Measurements from ENCODE around the gene ME3.
"Not testable (repeated sequence)": the region's sequence is repeated elsewhere in the genome, so short reads cannot be mapped to it uniquely, and the experiment has no call there.

Gene ME3

DNA sequence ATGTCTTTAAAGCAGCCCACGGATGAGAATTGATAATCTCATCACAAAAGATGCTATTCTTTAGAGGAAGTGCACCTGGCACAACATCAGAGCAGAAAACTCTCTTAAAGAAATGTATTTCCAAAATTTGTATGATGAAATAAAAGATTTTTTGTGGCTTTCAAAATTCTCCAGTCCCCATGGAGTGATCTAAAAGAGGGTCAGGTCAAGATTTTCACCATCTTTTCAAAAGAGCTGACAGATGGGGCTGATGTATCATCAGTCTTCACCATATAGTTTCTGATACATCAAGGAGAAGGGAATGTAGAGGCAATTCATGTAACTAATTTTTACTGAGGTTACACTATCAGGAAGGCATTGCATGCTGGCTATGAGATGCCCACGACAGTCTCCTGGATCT is 11.7 kb downstream of the ME3 start:
- DNase-seq = no peak

DNA sequence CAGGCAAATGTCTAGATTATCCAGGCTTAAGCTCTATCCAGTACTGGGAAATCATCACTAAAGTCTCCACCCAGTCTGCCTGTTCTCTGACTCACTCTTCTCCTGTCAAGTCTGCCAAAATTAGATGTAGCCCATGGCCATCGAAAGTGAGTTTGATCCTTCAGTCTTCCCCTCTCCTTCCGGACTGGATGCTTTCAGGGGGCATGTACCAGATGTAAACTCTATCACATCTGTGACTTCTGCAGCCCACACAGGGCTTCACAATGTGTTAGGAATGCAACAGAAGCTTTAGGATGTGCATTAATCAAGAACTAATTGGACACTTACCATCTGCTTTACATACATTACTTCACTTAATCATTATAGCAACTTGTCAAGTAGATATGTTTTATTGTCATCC is 12.3 kb downstream of the ME3 start:
- peak; percentile 90 for DNase-seq

DNA sequence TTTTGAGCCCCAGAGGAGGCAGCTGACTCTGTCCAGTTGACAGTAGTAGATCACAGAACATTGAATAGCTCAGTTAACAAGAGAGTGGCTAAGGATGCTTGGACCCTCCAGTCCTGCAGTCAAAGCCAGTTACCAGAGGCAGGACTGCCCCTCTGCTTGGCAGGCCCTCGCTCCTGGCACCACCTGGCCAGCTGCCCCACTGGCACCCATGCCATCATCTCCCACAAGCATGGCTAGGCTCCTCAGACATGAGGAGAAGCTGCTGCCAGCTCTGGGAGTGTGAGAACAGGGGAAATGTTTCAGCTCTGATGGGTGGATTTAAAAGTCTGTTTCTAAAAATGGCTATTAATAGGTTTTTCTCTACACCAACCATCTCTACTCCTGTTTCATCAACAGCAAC is 13.9 kb downstream of the ME3 start:
- DNase-seq = no peak

DNA sequence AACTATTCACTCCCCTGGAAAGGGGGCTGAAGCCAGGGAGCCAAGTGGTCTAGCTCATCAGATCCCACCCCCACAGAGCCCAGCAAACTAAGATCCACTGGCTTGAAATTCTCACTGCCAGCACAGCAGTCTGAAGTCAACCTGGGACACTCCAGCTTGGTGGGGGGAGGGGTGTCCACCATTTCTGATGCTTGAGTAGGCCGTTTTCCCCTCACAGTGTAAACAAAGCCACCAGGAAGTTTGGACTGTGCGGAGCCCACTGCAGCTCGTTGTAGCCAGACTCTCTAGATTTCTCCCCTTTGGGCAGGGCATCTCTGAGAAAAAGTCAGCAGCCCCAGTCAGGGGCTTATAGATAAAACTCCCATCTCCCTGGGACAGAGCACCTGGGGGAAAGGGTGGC is 27.2 kb downstream of the ME3 start:
- DNase-seq = not testable (repeated sequence)

DNA sequence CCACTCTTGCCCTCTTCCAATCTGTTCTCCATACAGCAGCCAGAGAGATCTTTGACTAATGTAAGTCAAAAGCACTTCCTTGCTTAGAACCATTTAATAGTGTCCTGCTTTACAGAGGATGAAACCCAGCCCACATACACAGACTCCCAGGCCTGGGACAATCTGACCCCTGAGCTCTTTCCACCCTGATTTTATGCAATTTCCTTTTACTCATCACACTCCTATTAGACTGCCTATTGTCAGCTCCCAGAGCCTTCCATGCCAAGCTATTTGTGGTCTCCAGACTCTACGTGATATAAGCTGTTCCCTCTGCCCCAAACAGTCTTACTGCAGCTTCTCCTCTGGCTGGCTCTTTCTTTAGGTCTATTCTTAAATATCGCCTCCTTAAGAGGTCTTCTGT is 28.1 kb downstream of the ME3 start:
- peak; percentile 91 for DNase-seq

DNA sequence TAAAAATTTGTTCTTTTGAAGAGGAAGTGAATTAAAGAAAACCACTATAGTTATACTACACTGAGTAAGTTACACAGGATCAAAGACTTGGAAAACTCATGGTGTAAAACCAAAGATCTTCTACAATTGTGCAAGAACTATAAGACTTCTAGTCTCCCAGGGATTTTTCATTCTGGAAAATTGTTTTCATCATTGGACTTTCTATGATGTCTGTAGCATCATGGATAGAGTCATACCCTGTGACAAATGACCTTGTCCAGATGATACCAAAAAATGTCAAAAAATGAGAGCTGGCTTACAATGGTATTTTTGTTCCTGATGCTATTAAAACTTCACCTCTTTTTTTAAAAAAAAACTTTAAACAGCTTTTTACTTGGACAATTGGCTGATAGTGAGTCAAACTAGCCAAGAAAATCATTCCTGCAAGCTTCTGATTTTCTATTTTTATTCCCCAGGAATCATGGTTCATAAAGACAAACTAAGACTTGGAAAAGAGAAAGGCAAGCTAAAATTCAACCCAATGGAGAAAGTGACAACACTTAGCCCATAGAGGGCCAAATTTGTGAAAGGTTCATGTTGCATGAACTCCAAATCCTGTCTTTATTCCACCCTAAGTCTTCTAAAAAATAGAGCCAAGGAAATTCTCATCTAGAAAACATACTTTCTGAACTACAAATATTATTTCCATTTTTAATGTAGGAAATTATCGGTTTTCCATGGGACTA is 30.7 kb downstream of the ME3 start:
- DNase-seq = no peak

DNA sequence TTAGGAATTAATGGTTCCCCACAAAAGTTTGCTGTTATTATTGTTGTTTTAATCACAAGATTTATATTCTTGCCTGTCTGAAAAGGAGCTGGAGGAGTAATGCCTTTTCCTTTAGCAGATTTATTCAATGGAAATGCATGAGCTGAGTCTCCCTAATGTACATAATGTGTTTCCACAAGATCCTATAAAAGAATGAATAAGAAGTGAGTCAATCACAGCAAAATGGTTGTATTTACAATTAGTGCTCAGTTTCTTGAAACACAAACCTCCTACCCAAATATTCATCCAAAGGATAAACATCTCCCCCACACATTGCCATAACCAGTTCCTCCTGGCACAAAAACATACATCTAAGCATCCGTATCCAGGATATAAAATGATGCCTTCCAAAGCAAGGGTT is 33.3 kb downstream of the ME3 start:
- DNase-seq = peak; percentile 75

DNA sequence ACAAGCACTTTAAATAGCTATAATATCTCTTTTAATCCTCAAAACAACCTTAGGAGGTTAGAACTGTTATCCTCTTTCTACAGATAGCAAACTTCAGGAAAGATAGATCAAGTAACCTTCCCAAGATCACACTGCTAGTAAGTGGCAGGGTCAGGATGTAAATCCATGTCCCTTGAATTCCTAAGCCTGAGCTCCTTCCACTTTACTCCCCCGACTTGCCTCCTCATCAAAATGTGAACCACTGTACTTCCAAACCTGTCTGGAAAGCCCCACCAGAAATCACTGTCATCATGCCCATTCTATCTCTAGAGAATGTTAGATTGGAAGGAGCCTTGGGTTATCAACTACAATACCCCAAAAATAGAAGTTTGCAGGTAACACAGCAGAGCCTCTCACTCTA is 33.7 kb downstream of the ME3 start:
- DNase-seq = no peak

DNA sequence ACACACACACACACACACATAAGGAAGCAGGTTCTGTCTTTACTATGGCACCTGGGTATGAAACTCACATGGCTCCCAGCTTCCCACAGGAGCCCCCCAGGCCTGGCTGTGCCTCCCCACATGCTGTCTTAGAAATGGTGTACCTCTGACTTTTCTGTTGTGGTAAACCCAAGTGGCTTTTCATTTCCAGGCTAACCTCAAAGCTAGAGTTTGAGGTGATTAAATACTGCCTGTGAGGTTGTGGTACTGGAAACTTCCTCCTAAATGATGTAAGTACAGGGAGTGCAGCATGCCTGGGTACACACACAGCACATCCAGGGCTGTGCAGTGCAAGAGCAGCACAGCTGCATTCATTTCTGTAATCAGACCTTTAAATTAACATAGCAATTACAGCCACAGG is 34.4 kb downstream of the ME3 start:
- peak; percentile 64 for DNase-seq

DNA sequence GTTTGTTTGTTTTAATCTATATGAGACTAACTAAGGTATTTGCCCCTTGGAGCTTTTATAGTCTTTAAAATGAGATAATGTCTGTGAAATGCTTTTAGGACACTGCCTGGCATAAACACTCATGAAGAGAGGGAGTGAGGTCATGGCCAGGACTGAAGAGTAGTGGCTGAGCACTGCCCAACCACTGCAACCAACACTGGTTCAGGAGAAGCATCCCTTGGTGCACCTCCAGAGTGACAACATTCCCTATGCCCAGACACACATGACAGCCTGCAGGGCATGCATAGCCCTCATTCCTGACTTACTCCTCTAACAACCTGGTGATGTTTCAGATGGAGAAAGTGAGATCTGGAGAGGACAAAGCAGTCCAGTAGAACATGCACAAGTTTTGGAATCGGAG is 36.1 kb downstream of the ME3 start:
- no peak for DNase-seq

DNA sequence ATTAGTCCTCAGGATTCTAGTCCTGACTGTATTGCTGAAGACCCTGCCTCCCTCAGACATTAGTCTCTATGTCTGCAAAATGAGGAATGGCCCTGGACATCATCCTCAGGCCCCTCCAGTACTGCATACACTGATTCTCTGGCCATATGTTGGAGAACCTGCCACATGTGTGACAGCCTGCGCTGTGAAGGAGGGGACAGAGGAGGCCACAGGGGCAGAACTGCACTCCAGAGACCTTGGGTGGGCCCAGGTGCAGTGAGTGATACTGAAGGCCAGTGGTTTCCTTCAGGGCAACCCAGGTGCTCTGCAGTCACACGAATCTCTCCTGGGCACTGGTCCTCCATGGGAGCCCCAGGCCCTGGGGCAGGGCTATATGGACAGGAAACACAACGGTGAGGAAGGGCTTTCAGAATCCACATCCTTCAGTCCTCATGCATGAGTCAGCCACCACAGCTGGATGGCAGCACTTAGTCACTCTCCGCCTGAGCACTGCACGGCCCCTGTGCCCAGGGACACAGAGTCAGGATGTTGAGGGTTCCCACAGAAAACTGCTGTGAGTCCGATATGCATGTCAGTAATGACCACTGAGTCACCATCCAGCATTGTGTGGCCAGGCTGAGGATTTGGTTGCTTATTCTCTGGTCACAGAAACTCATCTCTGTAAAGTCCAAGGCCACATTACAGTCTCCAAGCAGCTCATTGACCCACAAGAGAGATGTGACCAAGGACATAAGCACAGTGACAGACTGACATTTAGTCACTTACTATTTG is 39.7 kb downstream of the ME3 start:
- peak; percentile 99 for DNase-seq

DNA sequence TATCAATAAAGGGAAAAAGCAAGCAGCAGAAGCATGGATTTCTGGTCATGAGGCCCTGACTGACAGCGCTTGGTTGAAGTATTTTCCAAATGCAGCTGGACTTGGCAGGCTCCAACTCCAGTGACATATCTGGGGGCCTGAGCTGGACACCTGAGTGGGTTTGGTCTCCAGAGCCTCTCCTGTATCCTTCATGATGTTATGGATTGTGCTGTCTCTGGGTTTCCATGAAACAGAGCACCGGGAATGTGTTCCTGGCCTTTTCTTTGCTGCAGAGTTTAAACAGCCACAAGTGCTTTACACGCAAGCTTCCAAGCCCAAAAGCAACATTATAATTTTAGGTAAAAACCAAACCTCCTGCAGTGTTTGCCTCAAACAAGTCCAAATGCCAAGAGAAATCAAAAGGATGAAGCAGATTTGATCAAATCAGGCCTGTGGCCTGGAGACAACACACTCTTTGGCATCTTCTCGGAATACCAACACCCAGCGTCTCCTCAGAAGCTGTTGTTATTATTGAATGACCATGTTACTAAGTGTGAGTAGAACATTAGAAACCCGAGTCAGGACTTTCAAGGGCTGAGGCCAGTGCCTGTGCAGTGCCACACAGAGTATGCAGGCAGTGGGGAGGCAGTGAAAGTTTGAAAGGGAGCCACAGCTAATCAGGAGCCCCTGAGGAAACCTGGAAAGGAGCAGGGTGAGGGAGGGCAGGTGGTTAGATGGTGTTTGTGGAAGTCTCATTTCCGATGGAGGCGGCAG is 42.0 kb downstream of the ME3 start:
- no peak for DNase-seq

DNA sequence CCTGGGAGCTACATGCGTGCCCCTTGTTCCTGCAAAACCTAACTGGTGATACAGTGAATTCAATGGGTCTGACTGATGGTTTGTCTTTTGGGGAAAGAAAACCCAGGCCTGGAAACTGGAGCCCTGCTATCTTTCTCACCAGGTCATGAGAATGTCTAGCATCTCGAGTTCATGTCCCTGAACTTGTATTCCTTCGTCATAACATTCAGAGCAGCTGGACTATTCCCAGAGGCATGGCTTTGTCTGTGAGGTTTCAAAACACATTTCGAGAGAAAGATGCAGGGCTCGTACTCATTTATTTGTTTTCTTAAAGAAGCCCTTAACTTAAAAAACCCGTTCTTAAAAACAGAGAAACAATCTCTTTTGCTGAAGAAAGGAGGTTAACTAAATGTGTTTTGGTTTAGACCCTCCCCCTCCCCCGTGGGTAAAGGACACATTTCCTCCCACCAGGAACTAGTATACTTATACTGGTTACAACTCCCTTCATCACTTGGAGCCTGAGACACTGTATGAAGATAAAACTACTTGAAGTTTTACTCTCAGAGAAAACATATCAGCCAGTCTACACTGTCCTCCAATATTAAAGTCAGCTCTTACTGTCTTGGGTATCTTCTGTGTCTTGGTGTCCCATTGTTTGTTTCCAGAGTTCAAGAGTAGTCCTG is 43.2 kb downstream of the ME3 start:
- DNase-seq = no peak

DNA sequence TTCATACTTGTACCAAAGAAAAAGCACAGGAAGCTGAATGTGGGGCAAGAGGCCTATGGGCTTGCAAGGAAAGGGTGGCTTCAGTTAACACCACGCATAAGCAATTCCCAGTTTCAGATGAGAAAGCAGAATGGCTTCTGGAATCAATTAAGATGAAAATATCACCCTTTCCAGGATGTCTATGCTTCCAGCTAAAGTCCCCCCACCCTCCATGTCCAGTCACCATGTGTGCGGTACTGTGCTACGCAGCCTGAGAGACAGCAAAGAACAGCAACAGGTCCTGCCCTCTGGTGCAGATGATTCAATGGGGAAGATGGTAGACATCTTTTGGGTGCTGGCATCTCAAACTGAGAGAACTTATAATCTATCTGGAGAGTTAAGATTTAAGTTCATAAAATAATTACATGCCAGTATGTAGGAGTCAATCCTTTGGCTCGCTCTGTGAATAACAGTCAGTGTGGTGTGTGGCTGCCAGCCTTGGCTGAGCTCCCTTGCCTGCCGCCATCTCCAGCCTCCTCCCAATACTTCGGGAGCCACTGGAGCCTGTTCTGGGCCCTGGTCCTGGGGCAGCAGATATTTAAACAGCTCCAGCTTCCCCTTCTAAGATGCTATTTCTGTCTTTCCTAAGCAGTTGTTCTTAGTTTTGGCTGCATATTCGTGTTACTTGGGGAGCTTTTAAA is 44.5 kb downstream of the ME3 start:
- no peak for DNase-seq

DNA sequence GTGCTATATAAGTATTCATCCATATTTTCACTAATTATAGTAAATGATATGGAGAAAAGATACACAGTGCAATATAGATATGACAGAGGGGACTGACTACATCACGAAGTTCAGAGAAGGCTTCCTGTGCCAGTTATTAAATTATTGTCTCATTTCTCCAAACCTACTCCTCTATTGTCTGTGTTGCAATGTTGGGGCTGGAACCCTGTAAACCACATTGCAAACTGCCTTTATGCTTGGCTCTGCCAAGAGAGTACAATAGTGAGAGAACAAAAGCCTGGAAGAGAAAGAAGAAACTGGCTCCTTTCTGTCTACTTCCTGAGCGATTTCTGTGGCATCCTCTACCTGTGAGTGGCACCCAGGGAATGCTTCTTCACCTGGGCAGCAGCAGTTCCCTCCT is 46.4 kb downstream of the ME3 start:
- DNase-seq = no peak

DNA sequence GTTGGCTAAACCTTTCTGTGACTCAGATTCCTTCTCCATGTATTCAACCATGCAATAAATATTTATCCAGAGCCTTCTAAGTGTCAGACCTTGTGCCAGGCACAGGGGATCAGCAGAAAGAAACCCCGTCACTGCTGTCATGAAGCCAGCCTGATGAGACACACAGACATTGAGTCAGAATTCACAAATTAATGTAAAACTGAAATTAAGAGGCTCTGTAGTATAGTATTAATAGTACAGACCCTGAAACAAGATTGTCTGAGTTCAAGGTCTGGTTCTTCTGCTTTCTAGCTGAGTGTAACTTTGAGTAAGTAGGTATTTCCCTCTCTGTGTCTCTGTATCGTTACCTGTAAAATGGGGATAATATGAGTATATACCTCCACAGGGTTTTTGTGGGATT is 46.9 kb downstream of the ME3 start:
- DNase-seq = no peak

DNA sequence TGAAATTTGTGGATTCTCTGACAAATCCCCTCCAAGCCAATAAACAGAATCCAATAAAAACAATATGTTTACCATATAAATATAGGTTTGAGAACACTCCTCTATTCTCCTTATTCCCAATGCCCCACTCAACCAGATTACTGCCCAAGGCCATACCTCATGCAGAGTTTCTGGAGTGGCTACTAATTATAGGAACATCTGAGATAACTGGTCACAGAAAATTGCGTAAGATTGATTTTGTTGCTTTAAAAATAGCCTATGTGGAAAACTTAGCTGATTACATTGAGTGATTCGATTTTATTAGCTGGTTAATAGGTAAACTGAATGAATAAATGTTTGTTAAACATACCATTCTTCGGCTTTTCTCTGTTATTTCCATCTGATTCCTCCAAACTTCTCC is 48.0 kb downstream of the ME3 start:
- no peak for DNase-seq

DNA sequence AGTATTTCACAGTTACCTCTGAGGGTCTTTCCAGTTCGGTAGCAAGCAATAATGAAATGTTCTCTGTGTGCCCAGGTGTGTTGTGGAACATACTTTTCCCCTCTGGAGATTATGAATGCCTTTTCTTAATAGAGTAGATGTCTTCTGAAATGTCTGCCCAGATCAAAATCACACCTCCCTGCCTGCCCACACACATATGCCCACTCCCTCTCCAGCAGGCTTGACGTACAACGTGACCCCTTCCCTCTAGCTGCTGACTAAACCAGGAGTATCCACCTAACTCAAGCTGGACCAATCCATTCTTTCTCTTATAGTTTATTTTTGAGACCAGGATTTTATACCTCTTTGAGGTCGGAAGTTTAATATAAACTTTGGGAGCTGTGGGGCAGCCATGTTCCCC is 48.7 kb downstream of the ME3 start:
- DNase-seq = no peak

DNA sequence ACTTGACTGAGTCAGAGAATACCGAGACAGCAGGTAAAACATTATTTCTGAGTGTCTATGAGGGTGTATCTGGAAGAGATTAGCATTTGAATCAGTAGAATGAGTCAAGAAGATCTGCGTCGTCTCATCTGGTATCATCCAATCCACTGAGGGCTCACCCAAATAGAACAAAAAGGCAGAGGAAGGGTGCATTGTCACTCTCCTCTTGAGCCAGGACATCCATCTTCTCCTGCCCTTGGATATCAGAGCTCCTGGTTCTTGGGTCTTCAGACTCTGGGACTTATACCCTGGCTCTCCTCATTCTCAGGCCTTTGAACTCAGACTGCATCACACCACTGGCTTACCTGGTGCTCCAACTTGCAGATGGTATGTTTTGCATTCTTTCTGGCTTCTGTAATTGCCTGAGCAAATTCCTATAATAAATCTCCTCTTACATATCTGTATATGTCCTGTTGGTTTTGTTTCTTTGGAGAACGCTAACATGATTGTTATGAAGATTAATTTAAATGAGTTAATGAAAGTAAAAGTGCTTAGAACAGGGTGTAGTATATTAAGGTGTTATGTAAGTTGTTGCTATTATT is 49.3 kb downstream of the ME3 start:
- no peak for DNase-seq

DNA sequence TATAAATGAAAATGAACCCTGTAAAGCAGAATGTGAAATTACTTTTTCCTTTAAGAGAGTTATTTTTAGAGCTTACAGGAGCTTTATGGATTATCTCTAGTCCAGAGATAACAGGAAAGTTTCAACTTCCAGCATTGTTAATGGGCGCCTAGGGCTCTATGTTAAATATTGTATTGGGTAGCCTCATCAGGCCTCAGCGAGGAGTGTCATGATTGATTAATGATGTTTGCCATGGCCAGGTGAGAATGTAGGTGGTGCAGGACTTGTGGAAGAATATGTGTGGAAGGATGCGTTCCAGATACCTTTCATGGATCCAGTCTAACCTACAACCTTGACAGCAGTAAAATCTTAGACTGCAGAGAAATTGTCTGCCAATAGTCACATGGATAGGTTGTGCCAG is 50.6 kb downstream of the ME3 start:
- no peak for DNase-seq

DNA sequence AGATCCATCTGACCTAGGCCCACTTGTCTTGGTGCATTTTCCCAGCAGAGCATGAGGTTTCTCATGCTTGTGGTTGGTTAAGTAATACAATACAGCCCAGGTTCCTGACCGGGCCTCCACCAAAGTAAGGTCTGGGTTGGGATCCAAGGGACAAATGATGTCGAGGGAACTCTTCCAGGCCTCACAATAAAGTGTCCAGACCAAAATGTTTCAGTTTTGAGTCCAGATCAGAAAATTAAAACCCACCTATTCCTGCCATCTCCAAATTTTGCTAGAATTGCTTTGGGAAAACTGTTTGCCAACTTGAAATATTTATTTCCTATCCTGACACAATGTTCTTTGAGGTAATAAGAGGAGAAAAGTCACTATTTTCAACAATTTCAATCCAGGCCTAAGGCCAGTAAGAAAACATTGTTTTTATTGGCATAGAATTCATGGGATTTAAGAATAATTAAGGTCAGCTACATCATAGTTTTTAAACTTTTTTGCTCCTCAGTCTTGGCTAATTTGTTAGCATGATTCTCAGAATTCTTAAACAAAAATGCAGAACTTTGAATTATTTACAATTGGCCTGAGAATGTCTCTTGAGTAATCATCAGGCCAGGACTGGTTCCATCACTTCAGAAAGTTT is 51.4 kb downstream of the ME3 start:
- peak; percentile 28 for DNase-seq

DNA sequence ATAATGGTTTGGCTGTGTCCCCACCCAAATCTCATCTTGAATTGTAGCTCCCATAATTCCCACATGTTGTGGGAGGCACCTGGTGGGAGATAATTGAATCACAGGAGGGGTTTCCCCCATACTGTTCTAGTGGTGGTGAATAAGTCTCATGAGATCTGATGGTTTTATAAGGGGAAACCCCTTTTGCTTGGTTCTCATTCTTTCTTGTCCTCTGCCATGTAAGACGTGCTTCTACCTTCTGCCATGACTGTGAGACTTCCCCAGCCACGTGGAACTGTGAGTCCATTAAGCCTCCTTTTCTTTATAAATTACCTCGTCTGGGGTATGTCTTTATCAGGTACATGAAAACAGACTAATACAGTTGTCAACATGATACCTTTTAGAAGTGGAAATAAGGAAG is 53.0 kb downstream of the ME3 start:
- not testable (repeated sequence) for DNase-seq

Measured in HCEC 1CT (cell line).